Activated naive CD4-positive, alpha-beta T cell treated with anti-CD3 and anti-CD28 coated beads for 36 hours (primary cell): ENCODE data around the gene MRTFA. TPM values are rescaled to one million over a fixed set of nuclear protein-coding genes. Genes with fewer than 3 reads are reported as not detected.

Source experiments
- CTCF ChIA-PET: fragments of 350-600 bp; sonication (Branson Sonifier 250); formaldehyde crosslinking; loops from one replicate; lab custom pipeline; 2021; ENCODE audit warnings: antibody characterized with exemption; lab: Charles Lee
- DNase-seq: peaks from one replicate; pipeline ENCODE4 v3.0.0-alpha.2; 2020
- H3K27ac Mint-ChIP-seq: one replicate; pipeline ENCODE4 v1.8.0; 2021; ENCODE audit warnings: mild to moderate bottlenecking, mixed read lengths
- H3K27me3 Mint-ChIP-seq: one replicate; pipeline ENCODE4 v1.8.0; 2021; ENCODE audit warnings: low read depth, mixed read lengths
- H3K36me3 Mint-ChIP-seq: one replicate; pipeline ENCODE4 v1.8.0; 2021; ENCODE audit warnings: low read depth, mixed read lengths
- H3K4me1 Mint-ChIP-seq: one replicate; pipeline ENCODE4 v1.8.0; 2021; ENCODE audit warnings: low read depth, mixed read lengths
- H3K4me3 Mint-ChIP-seq: one replicate; pipeline ENCODE4 v1.8.0; 2021; ENCODE audit warnings: mild to moderate bottlenecking, moderate library complexity, mixed read lengths
- H3K9me3 Mint-ChIP-seq: one replicate; pipeline ENCODE4 v1.8.0; 2021; ENCODE audit warnings: mixed read lengths
- intact Hi-C: fragments of 100-400 bp; cut with micrococcal nuclease; formaldehyde crosslinking; loops from one replicate; pipeline ENCODE4 v1.15.1; 2023
- total RNA-seq, 2 experiments: library from RNA; stranded (reverse); gene quantifications; one replicate each; pipeline ENCODE4 v1.2.3, GENCODE V29; 2021

The MRTFA gene
- total RNA-seq, 2 experiments from 2014 or later = 47.2 to 48.9 TPM

DNA sequence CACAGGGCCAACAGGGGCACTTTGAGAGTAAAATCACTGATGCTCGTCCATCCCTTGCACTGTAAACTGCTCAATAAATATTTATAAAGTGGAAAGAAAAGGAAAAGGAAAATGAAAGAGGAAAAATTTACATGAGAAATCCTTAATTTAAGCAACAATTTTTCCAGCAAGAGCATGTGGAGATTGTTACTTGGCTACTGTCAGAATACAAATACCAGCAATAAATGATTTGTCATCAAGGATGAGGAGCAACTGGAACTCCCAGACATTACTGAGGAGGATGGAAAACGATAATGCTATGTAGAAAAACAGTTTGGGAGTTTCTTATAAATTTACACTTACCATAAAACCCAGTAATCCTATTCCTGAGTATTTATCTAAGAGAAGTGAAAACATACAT is 143.1 kb downstream of the MRTFA start:
- DNase-seq = no peak
- intact Hi-C loops = no loop called here

DNA sequence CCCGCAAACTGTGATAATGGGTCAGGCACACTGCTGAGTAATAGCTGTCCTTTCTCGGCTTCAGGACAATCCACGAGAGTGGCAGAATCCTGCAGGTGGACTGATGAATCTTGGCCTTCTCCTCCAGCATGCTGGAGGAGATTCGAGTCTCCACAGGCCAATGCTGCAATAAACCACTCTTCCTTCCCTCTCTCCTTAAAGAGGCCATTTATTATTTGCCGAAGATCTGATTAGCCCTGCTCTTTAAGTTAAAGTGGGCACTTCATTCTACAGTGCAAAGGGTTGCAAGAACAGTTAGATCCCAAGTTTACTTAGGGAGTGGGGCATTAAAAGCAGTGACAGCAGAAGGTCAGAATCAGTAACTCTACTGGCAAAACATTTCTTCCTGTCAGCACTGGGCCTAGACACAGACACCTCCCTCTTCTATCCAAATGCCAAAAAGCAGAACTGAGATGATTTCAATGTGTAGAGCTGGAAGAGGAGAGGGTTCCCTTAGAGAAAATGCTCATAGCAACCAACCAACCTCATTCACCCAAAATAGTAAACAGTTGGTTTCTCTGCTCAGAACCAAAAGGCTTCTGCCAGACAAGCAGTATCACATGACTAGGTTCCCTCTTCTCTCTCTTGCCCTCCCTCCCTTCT is 144.4 kb downstream of the MRTFA start:
- Mint-ChIP-seq H3K27me3 (no peaks in the 10 kb centered on the region), H3K9me3 (no peaks in the 10 kb centered on the region), H3K27ac (no peak overlapping the region), H3K4me3 (no peak overlapping the region), H3K36me3 (peaks cover 2% of the 10 kb centered on the region), H3K4me1 (peaks cover 36% of the 10 kb centered on the region)
- DNase-seq = no peak
- CTCF ChIA-PET = interaction anchor here (0.6 to 1.0 kb wide), 4 partner anchors 27 to 180 kb away, joined by 3 to 4 read pairs (median 3); no protein-coding TSS in a partner anchor
- intact Hi-C loops = no loop called here

More for the DNA sequence above, 143.1 kb downstream of the MRTFA start:
- H3K4me1 Mint-ChIP-seq = peaks cover 30% of the 10 kb centered on the region
- H3K36me3 Mint-ChIP-seq = peaks cover 2% of the 10 kb centered on the region
- H3K27ac Mint-ChIP-seq = no peak overlapping the region
- CTCF ChIA-PET = interaction anchor here (1.0 kb wide), 1 partner anchor 57 kb away, joined by 6 read pairs; no protein-coding TSS in a partner anchor
- no peaks in the 10 kb centered on the region for H3K27me3 Mint-ChIP-seq
- no peaks in the 10 kb centered on the region for H3K9me3 Mint-ChIP-seq
- no peak overlapping the region for H3K4me3 Mint-ChIP-seq

DNA sequence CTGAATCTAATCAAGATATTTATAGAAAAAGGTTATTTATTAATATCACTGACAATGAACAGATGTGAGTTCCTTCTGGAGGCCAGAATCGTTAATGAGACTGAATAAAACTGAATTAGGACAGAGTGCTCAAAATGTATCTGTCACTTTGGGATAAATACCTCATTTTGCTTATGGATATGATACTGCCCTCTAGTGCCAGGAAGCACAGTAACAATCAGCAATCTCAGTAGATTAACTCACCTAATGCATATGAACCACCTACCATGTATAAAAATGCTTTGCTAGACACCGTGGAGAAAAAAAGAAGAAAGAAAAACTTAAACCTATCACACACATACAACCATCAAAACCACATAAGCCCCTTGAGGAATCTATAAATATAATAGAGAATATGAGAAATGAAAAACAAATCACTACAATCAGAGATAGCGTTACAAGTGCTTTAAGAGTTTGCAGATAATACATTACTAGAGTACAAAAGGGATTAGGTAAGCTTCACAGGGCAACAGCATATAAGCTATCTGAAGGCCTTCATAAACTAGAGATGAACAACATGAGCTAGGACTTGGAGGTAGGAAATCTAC is 148.8 kb downstream of the MRTFA start:
- Mint-ChIP-seq H3K27me3 (no peaks in the 10 kb centered on the region), H3K27ac (no peak overlapping the region)
- intact Hi-C loops = loop anchor here (1.0 to 2.0 kb wide), 2 partner anchors 25 to 50 kb away; no protein-coding TSS in a partner anchor

DNA sequence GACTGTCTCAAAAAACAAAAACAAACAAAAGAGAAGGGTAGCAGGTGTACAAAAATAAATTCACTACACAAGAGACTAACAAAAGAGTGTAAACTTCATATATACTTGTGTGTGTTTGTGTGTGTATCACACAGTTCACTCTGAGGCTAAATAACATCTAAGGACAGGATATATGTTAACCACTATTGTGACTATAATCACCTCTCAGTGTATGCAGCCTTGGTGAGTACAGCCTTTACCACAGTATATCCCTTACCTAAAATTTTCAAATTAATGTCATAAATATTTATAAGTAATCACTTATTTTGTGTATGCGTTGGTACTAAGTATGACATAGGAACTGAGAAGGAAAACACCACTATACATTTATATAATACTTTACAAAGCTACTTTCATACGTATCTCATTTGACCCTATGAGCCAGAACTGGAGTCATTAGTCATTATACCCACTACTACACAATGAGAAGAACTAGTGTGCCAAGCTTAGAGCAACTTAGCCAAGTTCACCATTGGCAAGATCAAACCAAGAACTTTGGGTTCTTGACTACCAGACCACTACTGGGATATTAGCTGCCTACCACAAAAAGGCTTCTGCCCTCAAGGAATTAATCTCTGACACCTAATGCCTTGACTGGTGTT is 149.4 kb downstream of the MRTFA start:
- intact Hi-C loops = loop anchor here (1.0 to 2.0 kb wide), 2 partner anchors 24 to 50 kb away; no protein-coding TSS in a partner anchor
- H3K27me3 Mint-ChIP-seq = no peaks in the 10 kb centered on the region
- no peak overlapping the region for H3K27ac Mint-ChIP-seq
- DNase-seq = no peak
- CTCF ChIA-PET = interaction anchor here (0.6 to 6.7 kb wide), 20 partner anchors 14 to 351 kb away, joined by 3 to 104 read pairs (median 4); no protein-coding TSS in a partner anchor
- no peaks in the 10 kb centered on the region for H3K9me3 Mint-ChIP-seq
- H3K4me3 Mint-ChIP-seq = no peak overlapping the region
- peaks cover 35% of the 10 kb centered on the region for H3K4me1 Mint-ChIP-seq
- H3K36me3 Mint-ChIP-seq = peaks cover 3% of the 10 kb centered on the region

More for the DNA sequence above, 148.8 kb downstream of the MRTFA start:
- Mint-ChIP-seq H3K4me1 (peaks cover 42% of the 10 kb centered on the region), H3K36me3 (peaks cover 3% of the 10 kb centered on the region), H3K4me3 (no peak overlapping the region), H3K9me3 (no peaks in the 10 kb centered on the region)
- DNase-seq = no peak
- CTCF ChIA-PET = interaction anchor here (0.6 to 6.7 kb wide), 30 partner anchors 8 to 198 kb away, joined by 3 to 104 read pairs (median 4); no protein-coding TSS in a partner anchor

DNA sequence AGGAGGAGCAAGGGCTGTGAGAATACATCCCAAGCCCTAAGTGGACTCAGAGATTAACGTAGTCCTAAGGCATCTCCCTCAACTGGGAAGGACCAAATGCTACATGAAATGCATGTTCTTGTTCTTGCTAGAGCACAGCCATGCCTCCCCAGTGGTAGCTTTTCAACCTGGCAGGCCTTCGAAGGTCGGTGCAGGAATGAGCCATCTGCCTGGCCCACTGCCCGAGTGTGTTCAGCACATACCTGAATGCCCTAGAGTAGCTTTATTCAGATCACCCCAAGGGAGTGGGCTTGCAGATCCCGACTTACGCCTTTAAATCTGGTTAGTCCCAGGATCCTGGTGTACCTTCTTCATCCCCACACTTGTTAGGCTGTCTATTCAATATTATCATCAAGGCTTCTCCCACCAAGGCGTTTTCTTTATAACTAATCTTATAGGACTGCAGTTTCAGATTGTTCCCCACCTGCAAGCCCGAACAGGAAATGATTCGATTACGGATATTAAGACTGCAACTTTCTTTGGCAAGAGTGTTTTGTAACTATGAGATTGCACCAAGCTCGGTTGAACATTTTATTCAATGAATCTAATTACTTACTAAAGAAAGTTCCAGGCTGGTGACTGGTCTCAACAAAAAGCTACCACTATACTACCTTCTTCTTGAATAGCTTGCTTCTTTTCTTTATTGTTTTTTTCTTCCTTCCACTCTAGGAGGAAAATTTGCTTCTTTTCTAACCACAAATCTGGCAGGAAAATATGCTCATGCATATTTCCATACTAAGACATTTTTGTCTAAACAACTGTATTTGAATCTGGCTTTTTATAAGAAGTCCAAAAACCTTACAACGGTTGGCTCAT is 150.5 kb downstream of the MRTFA start:
- Mint-ChIP-seq H3K4me3 (no peak overlapping the region), H3K27me3 (no peaks in the 10 kb centered on the region), H3K9me3 (no peaks in the 10 kb centered on the region), H3K27ac (no peak overlapping the region), H3K4me1 (peaks cover 35% of the 10 kb centered on the region), H3K36me3 (peaks cover 3% of the 10 kb centered on the region)
- DNase-seq = no peak
- CTCF ChIA-PET = interaction anchor here (0.5 to 6.7 kb wide), 8 partner anchors 20 to 160 kb away, joined by 3 to 104 read pairs (median 6); no protein-coding TSS in a partner anchor
- intact Hi-C loops = loop anchor here (2.0 kb wide), 1 partner anchor 23 kb away; no protein-coding TSS in a partner anchor

DNA sequence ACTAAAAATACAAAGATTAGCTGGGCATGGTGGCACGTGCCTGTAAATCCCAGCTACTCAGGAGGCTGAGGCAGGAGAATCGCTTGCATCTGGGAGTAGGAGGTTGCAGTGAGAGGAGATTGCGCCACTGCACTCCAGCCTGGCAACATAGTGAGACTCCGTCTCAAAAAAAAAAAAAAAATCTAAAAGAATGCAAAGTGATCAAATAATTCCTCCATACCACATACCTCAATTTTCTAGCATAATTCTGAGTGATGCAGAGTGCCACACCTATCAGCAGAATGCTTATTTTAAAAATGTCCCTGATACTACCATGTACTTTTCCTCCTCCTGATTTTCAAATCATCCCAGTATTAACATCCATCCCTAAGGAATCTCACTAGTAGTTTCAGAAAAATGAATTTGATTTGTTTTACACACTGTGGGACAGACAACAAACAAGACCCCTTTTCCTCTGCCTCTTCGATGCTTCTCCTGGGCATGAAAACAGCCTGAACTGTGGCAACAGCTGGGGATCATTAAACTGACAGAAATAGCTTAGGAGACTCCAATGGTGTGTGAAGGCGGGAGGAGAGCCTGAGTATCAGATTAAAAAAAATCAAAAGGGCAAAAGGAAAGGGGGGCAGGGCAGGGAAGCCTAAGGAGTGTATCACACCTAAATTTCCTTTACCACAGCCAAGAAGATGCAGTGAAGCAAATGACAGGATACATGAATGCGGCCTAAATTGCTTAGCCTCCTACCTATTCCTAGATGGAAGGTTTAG is 151.4 kb downstream of the MRTFA start:
- no peaks in the 10 kb centered on the region for H3K27me3 Mint-ChIP-seq
- H3K27ac Mint-ChIP-seq = no peak overlapping the region
- H3K36me3 Mint-ChIP-seq = peaks cover 3% of the 10 kb centered on the region
- no peaks in the 10 kb centered on the region for H3K9me3 Mint-ChIP-seq
- H3K4me3 Mint-ChIP-seq = no peak overlapping the region
- peaks cover 40% of the 10 kb centered on the region for H3K4me1 Mint-ChIP-seq
- intact Hi-C loops = no loop called here
- CTCF ChIA-PET = interaction anchor here (0.5 to 6.7 kb wide), 4 partner anchors 22 to 89 kb away, joined by 3 to 104 read pairs (median 4); no protein-coding TSS in a partner anchor
- no peak for DNase-seq

DNA sequence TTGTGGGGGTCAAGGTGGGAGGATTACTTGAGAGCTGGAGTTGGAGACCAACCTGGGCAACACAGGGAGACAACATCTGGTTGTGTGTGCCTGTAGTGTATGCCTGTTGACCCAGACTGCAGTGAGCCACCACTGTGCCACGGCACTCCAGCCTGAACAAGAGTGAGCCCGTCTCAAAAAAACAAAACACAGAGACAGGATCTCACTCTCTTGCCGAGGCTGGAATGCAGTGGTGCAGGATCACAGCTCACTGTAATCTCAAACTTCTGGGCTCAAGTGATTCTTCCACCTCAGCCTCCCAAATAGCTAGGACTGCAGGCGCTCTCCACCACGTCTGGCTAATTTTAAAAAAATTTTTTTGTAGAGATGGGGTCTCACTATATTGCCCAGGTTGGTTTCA is 153.6 kb downstream of the MRTFA start:
- Mint-ChIP-seq H3K4me3 (no peak overlapping the region), H3K27me3 (no peaks in the 10 kb centered on the region), H3K36me3 (peaks cover 3% of the 10 kb centered on the region), H3K27ac (no peak overlapping the region), H3K9me3 (no peaks in the 10 kb centered on the region), H3K4me1 (peaks cover 44% of the 10 kb centered on the region)
- intact Hi-C loops = no loop called here
- DNase-seq = no peak
- CTCF ChIA-PET = interaction anchor here (0.6 to 6.7 kb wide), 5 partner anchors 11 to 163 kb away, joined by 3 to 104 read pairs (median 5); no protein-coding TSS in a partner anchor

DNA sequence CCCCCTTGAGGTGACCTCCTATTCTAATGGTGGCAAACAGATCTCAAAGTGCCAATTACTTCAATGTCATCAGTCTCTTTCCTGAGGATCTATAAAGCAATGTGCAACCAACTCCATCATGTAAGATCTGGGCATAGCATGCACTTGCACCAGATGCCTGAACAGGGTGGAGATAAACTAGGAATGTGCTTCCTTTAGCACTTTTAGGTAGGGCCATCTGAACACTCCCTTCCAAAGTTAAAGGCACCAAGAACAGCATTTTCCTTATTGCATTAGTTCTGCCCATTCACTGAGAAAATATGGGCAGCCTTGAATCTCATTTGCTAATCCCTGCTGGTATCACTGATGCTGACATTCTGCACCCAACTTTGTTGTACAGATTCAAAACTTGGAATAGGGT is 154.1 kb downstream of the MRTFA start:
- intact Hi-C loops = no loop called here
- Mint-ChIP-seq H3K27me3 (no peaks in the 10 kb centered on the region), H3K4me1 (peaks cover 43% of the 10 kb centered on the region), H3K27ac (no peak overlapping the region), H3K4me3 (no peak overlapping the region), H3K9me3 (no peaks in the 10 kb centered on the region), H3K36me3 (peaks cover 3% of the 10 kb centered on the region)
- DNase-seq = no peak
- CTCF ChIA-PET = interaction anchor here (0.6 to 1.6 kb wide), 4 partner anchors 16 to 165 kb away, joined by 3 to 6 read pairs (median 4); no protein-coding TSS in a partner anchor

DNA sequence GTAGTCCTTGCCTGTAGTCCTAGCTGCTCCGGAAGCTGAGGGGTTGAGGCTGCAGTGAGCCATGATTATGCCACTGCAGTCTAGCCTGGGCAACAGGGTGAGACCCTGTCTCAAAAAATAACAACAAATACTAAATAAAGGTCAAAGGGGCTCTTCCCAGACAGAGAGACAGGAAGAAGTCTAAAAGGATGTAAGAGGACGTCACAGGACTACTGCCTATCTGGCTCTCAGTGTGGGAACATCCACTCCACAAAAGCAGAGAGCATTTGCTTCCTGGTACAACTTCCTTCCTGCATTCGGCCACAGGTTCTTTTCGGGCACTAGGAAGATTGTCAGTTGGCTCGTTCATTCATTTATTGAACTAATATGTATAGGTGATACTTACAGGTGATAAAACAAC is 155.5 kb downstream of the MRTFA start:
- intact Hi-C loops = no loop called here
- peaks cover 1% of the 10 kb centered on the region for H3K36me3 Mint-ChIP-seq
- CTCF ChIA-PET = no interaction called here
- DNase-seq = no peak
- H3K27me3 Mint-ChIP-seq = no peaks in the 10 kb centered on the region
- no peak overlapping the region for H3K4me3 Mint-ChIP-seq
- H3K27ac Mint-ChIP-seq = no peak overlapping the region
- H3K9me3 Mint-ChIP-seq = no peaks in the 10 kb centered on the region
- H3K4me1 Mint-ChIP-seq = peaks cover 31% of the 10 kb centered on the region

DNA sequence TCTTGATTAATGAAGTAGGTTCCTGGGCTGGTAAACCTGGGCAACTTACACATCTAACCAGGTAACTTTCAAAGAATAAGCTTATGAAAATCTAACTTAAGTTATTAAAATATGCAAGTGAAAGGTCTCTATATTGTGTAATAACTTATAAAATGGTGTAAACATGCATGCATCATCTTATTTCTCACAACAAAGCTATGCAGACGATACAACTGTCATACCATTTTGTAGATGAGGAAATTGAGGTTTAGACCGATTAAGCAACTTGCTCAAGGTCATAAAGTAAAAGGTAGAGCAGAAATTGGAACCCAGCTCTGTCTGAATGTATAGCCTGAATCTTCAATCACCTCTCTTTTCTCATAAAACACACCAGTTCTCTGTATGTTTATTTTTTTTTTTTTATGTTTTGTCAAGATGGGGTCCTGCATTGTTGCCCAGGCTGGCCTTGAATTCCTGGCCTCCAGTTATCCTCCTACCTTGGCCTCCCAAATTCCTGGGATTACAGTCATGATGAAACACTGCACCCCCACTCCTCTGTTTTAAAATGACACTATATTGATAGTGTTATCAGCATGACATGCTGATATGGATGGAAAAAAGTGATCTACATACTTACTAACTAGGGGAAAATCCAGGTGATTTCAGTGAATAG is 156.5 kb downstream of the MRTFA start:
- Mint-ChIP-seq H3K4me3 (no peak overlapping the region), H3K27ac (no peak overlapping the region), H3K36me3 (peaks cover 1% of the 10 kb centered on the region), H3K4me1 (peaks cover 21% of the 10 kb centered on the region), H3K9me3 (no peaks in the 10 kb centered on the region), H3K27me3 (no peaks in the 10 kb centered on the region)
- DNase-seq = no peak
- intact Hi-C loops = loop anchor here (1.0 to 5.0 kb wide), 2 partner anchors 43 to 108 kb away; partner anchors contain the start of gene SGSM3
- CTCF ChIA-PET = interaction anchor here (0.6 to 3.9 kb wide), 7 partner anchors 8 to 203 kb away, joined by 3 to 30 read pairs (median 6); no protein-coding TSS in a partner anchor
